IMR-90 (cell line): ENCODE data around the gene SLC26A6.

Experiments
- CEBPB ChIP-seq: IDR thresholded peaks from 2 replicates; pipeline ENCODE4 v1.6.1; 2012; ENCODE audit warnings: low read depth, low read length, improper control_type of control experiment
- CTCF ChIP-seq: conservative IDR thresholded peaks from 2 replicates; pipeline ENCODE4 v1.5.1; 2012; ENCODE audit warnings: mild to moderate bottlenecking, low read depth, low read length, improper control_type of control experiment
- FOS ChIP-seq: fragments of 150-350 bp; IDR thresholded peaks from 2 replicates; pipeline ENCODE4 v1.6.1; 2016; ENCODE audit warnings: low read depth, low read length
- MAZ ChIP-seq: IDR thresholded peaks from 2 replicates; pipeline ENCODE4 v1.6.1; 2012; ENCODE audit warnings: low read depth, mild to moderate bottlenecking, low read length, improper control_type of control experiment, moderate library complexity, borderline replicate concordance
- NFE2L2 ChIP-seq: fragments of 150-350 bp; IDR thresholded peaks from 2 replicates; pipeline ENCODE4 v1.6.1; 2016; ENCODE audit warnings: low read depth, mild to moderate bottlenecking, low read length
- POLR2A ChIP-seq: IDR thresholded peaks from 2 replicates; pipeline ENCODE4 v1.6.1; 2012; ENCODE audit warnings: mild to moderate bottlenecking, low read depth, low read length
- RAD21 ChIP-seq: IDR thresholded peaks from 2 replicates; pipeline ENCODE4 v1.6.1; 2012; ENCODE audit warnings: low read length, improper control_type of control experiment
- RCOR1 ChIP-seq: IDR thresholded peaks from 2 replicates; pipeline ENCODE4 v1.6.1; 2012; ENCODE audit warnings: mild to moderate bottlenecking, low read length, improper control_type of control experiment; ENCODE audit not compliant: insufficient replicate concordance
- SMC3 ChIP-seq: fragments of 150-350 bp; IDR thresholded peaks from 2 replicates; pipeline ENCODE4 v1.6.1; 2016; ENCODE audit warnings: low read depth, mild to moderate bottlenecking, antibody characterized with exemption, low read length, moderate library complexity
- USF2 ChIP-seq: fragments of 150-350 bp; IDR thresholded peaks from 2 replicates; pipeline ENCODE4 v1.6.1; 2017; ENCODE audit warnings: mild to moderate bottlenecking, antibody characterized with exemption, low read length, low read depth

GRCh38 chr3:48679411-48680391 is 44.4 kb upstream of the SLC26A6 start:
- TF ChIP-seq POLR2A, result no peak
- no peak for TF ChIP-seq CTCF
- TF ChIP-seq RAD21, result no peak
- TF ChIP-seq RCOR1, result no peak
- no peak for TF ChIP-seq CEBPB
- TF ChIP-seq MAZ, result no peak
- no peak for TF ChIP-seq SMC3
- TF ChIP-seq FOS, result no peak
- TF ChIP-seq USF2, result no peak
- TF ChIP-seq NFE2L2, result peak; percentile 9; the same call in 1 of the 2 replicates
